Peyer's patch (tissue), 4 donors: ENCODE results near the gene MTMR2. TPM values are rescaled to one million over a fixed set of nuclear protein-coding genes. Genes with fewer than 3 reads are reported as not detected.

Source experiments
- DNase-seq, 3 donors: peaks; one replicate each; pipeline ENCODE4 v3.0.0-alpha.2; 2017 to 2019
- H3K27ac ChIP-seq, 4 donors: fragments of 200-600 bp; sonication (generic); one replicate each; pipeline ENCODE4 v1.5.1; 2016 to 2019
- H3K27me3 ChIP-seq, 2 donors: fragments of 200-600 bp; sonication (generic); one replicate each; pipeline ENCODE4 v1.5.1; 2019
- H3K36me3 ChIP-seq, 3 donors: fragments of 200-600 bp; sonication (generic); one replicate each; pipeline ENCODE4 v1.5.1; 2016 to 2019
- H3K4me1 ChIP-seq, 4 donors: fragments of 200-600 bp; sonication (generic); one replicate each; pipeline ENCODE4 v1.5.1; 2016 to 2019
- H3K4me3 ChIP-seq, 4 donors: fragments of 200-600 bp; sonication (generic); 1 replicate in 3 of 4; 2 replicates in 1 of 4; pipeline ENCODE4 v1.5.1; 2016 to 2019; ENCODE audit warnings: mild to moderate bottlenecking in 1 of 4
- H3K9me3 ChIP-seq, 4 donors: fragments of 200-600 bp; sonication (generic); one replicate each; pipeline ENCODE4 v1.5.1; 2016 to 2019; ENCODE audit warnings: mild to moderate bottlenecking in 1 of 4
- POLR2A ChIP-seq, 2 donors: fragments of 450-650 bp; IDR thresholded peaks; one replicate each; pipeline ENCODE4 v1.5.1; 2017; ENCODE audit warnings: antibody characterized with exemption in 2 of 2, mild to moderate bottlenecking in 2 of 2, moderate library complexity in 2 of 2
- total RNA-seq, 4 donors: library from RNA; depleted of rRNA; stranded (reverse); fragments of >200 nt; gene quantifications; one replicate each; pipeline ENCODE4 v1.1.0, GENCODE V29; 2016
- TF ChIP-seq, protein P1 (sequence below), 6 experiments: fragments of 450-650 bp in 4 of 6; fragments of 200-600 bp in 2 of 6; sonication (generic) in 1 of 6; IDR thresholded peaks; one replicate each; pipeline ENCODE4 v1.5.1; 2017 to 2019; ENCODE audit warnings: antibody characterized with exemption in 6 of 6, mild to moderate bottlenecking in 3 of 6, moderate library complexity in 1 of 6

The MTMR2 gene
- total RNA-seq, 4 donors from 2014 or later, result 7.9 to 17.3 (median 11.1) TPM

DNA sequence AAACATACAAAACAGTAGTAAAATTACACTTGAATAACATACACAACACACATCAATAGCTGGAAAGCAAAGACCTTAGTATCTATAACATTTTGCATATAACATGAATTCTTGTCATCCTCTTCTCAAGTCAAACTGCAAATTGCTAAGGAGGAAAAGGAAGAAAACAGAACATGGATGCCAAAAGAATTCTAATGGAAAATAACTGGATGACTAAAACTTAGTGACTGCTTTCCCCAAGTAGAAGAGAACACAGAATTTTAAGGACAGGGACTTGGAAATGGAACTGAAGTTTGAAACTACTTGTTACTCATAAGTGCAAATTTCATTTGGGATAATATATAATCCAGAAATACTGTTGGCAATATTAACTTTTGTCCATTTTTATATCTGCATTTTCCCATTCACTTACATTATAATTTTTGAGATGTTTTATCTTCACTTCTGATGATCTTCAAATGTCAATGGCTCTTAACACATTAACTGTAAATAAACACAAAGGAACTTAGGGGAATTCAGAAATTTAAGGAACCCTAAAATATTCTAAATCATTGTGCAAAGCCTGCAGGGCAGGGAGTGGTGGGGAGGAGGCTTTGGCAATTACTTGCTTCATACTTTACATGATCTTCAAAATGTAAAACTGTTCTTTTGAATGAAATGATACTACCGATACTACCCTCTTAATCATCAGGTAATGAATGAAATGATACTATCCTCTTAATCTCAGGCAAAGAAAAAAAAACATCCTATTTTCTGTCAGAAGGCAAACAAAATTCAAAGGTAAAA, 9.9 kb downstream of the MTMR2 start:
- Histone ChIP-seq H3K27ac (no peak overlapping the region), H3K4me1 (peaks cover 0 to 10% (median 0%) of the 10 kb centered on the region in 4 donors), H3K27me3 (no peaks in the 10 kb centered on the region), H3K4me3 (no peak overlapping the region), H3K36me3 (no peaks in the 10 kb centered on the region), H3K9me3 (no peaks in the 10 kb centered on the region)
- TF ChIP-seq, protein P1, sequence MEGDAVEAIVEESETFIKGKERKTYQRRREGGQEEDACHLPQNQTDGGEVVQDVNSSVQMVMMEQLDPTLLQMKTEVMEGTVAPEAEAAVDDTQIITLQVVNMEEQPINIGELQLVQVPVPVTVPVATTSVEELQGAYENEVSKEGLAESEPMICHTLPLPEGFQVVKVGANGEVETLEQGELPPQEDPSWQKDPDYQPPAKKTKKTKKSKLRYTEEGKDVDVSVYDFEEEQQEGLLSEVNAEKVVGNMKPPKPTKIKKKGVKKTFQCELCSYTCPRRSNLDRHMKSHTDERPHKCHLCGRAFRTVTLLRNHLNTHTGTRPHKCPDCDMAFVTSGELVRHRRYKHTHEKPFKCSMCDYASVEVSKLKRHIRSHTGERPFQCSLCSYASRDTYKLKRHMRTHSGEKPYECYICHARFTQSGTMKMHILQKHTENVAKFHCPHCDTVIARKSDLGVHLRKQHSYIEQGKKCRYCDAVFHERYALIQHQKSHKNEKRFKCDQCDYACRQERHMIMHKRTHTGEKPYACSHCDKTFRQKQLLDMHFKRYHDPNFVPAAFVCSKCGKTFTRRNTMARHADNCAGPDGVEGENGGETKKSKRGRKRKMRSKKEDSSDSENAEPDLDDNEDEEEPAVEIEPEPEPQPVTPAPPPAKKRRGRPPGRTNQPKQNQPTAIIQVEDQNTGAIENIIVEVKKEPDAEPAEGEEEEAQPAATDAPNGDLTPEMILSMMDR (IDR thresholded peaks at IDR 0.05), result no peak
- no peak for TF ChIP-seq POLR2A (IDR thresholded peaks at IDR 0.05)
- no peak for DNase-seq

DNA sequence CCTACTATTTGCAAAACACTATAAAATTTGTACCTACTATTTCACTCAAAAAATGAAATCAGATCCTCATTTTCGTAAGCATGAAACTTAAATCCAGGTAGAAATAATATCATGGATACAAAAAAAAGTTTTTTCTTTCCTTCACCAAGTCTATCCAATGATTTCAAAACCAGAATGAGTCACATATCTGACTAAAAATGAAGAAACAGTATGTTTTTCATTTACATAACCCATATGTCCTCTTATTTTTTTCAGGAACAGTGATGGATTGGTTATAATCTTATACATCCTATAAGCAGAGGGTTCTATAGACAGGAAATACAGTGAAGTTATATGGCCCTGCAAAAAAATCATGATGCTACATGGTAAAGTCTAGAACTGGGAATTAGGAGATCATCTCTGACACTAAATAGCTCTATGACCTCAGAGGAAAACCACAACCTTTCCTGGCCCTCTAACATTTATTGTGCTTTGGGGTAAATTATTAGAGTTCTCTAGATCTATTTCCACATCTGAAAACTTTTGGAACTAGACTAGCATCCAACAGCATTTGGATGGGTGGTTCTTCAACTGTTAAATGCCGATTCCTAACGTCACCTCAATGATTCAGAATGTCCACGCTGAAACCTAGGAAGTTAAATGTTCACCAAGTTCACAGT, 10.9 kb downstream of the MTMR2 start:
- no peak overlapping the region for H3K27ac ChIP-seq
- no peaks in the 10 kb centered on the region for H3K9me3 ChIP-seq
- no peak for TF ChIP-seq POLR2A (IDR thresholded peaks at IDR 0.05)
- TF ChIP-seq, protein P1 (IDR thresholded peaks at IDR 0.05), result no peak

DNA sequence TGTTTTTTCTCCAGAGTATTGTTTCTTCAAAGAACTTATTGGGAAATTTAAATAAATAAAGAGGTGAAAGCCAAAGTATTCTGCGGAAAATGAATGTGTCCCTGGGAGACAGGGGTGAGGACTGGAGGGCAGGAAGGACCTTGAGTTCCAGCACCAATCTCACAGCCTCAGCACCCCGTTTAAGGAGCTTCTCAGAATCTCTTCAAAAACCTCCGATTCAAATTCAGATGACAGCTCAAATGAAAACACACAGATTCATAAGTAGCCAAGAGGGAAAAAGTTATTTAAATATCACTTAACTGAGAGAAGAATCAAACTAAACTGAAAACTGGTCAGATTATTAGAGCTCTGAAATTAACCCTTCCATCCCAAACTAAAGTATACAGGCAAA, 12.5 kb downstream of the MTMR2 start:
- Histone ChIP-seq H3K4me1 (no peaks in the 10 kb centered on the region), H3K27me3 (no peaks in the 10 kb centered on the region), H3K27ac (no peak overlapping the region), H3K9me3 (no peaks in the 10 kb centered on the region), H3K4me3 (no peak overlapping the region), H3K36me3 (no peaks in the 10 kb centered on the region)
- DNase-seq, result no peak
- TF ChIP-seq, protein P1 (IDR thresholded peaks at IDR 0.05), result no peak
- no peak for TF ChIP-seq POLR2A (IDR thresholded peaks at IDR 0.05)

More for the DNA sequence above, 10.9 kb downstream of the MTMR2 start:
- H3K4me1 ChIP-seq, result peaks cover 0 to 10% (median 0%) of the 10 kb centered on the region in 4 donors
- no peaks in the 10 kb centered on the region for H3K27me3 ChIP-seq
- no peaks in the 10 kb centered on the region for H3K36me3 ChIP-seq
- H3K4me3 ChIP-seq, result no peak overlapping the region
- DNase-seq, result no peak

DNA sequence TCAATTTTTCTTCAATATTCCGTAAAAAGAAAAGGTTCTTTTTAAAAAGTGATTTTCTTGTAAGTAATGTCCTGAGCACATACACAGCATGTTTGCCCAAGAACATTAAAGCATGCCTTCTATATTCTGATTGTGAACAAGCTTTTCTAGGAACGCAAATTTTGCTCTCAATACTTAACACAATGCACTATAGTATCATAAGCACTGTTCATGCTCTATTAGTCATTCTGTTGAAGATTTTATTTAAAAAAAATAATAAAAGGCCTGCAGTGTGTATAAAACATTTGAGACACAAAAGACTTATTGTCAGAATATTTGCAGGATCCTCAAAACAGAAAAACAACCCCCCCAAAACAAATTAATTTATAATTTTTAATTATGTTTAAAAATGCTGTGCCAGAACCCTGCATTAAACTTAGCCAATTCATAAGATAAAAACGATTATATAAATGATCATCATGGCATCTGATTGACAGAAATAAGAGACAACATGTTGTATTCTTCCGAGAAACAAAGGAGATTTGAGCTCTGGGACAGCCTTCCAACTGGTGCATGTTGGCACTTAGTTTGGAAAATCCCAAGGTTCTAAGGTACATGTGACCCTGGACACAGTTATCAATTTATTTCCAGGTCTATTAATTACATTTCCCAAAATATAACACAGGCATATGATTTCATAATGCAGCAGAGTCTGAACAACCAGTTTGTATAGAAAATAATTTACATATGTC, 13.1 kb downstream of the MTMR2 start:
- H3K27ac ChIP-seq, result no peak overlapping the region
- H3K36me3 ChIP-seq, result no peaks in the 10 kb centered on the region
- TF ChIP-seq, protein P1 (IDR thresholded peaks at IDR 0.05), result no peak
- no peak for TF ChIP-seq POLR2A (IDR thresholded peaks at IDR 0.05)
- no peaks in the 10 kb centered on the region for H3K27me3 ChIP-seq
- H3K4me3 ChIP-seq, result no peak overlapping the region
- no peak for DNase-seq
- H3K9me3 ChIP-seq, result no peaks in the 10 kb centered on the region
- no peaks in the 10 kb centered on the region for H3K4me1 ChIP-seq

DNA sequence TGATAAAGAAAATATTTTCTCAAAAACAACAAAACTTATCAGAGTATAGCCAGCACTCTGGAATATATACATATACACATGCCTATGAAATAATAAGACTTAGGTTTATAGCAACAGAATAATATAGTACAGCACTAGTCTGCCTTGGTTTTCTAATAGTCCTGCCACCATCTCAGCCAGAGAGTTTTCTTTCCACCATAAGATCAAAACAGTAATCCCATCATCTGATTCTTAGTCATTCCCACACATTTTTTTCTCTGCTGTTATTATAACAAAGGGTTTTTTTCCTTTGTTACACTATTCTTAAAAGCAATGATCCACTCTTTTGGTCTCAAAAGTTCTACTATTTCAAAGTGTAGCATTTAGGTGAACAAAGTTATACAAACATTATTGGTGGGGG, 15.1 kb downstream of the MTMR2 start:
- no peak overlapping the region for H3K27ac ChIP-seq

More for the DNA sequence above, 15.1 kb downstream of the MTMR2 start:
- no peaks in the 10 kb centered on the region for H3K4me1 ChIP-seq
- no peaks in the 10 kb centered on the region for H3K36me3 ChIP-seq
- no peaks in the 10 kb centered on the region for H3K27me3 ChIP-seq
- H3K4me3 ChIP-seq, result no peak overlapping the region
- TF ChIP-seq, protein P1 (IDR thresholded peaks at IDR 0.05), result no peak
- no peak for TF ChIP-seq POLR2A (IDR thresholded peaks at IDR 0.05)
- H3K9me3 ChIP-seq, result no peaks in the 10 kb centered on the region
- DNase-seq, result no peak
